Stimulated activated CD4-positive, alpha-beta T cell treated with anti-CD3 and anti-CD28 coated beads, Interleukin-2, amount 100 ng/mL, for 24 hours (primary cell): ENCODE results near the gene THADA.

Experiments
- DNase-seq, 2 donors: peaks; one replicate each; pipeline ENCODE4 v3.0.0-alpha.2; 2020

Gene THADA

GRCh38 chr2:43219383-43220228, 376.2 kb downstream of the THADA start:
- peak; percentile 75 to 78 for DNase-seq

- peak; percentile 51 to 59 for DNase-seq
Measured at GRCh38 chr2:43218702-43219382, 377.0 kb downstream of the THADA start.

- DNase-seq: no peak
Measured at GRCh38 chr2:43218155-43218701, 377.6 kb downstream of the THADA start.

- no peak for DNase-seq
Measured at GRCh38 chr2:43217228-43218154, 378.3 kb downstream of the THADA start.

GRCh38 chr2:43216629-43217028, 379.2 kb downstream of the THADA start:
- DNase-seq: no peak

- no peak for DNase-seq
Measured at GRCh38 chr2:43215673-43216255, 380.1 kb downstream of the THADA start.

- DNase-seq: no peak
Measured at GRCh38 chr2:43214253-43214652, 381.6 kb downstream of the THADA start.

- DNase-seq: no peak
Measured at GRCh38 chr2:43212931-43213330, 382.9 kb downstream of the THADA start.

GRCh38 chr2:43212216-43212835, 383.5 kb downstream of the THADA start:
- DNase-seq: no peak

- DNase-seq: no peak
Measured at GRCh38 chr2:43210467-43211303, 385.2 kb downstream of the THADA start.

- DNase-seq: no peak
Measured at GRCh38 chr2:43210125-43210466, 385.7 kb downstream of the THADA start.

GRCh38 chr2:43209204-43209717, 386.6 kb downstream of the THADA start:
- DNase-seq: no peak

GRCh38 chr2:43207553-43208300, 388.1 kb downstream of the THADA start:
- no peak for DNase-seq

GRCh38 chr2:43206602-43207001, 389.2 kb downstream of the THADA start:
- no peak for DNase-seq

- no peak for DNase-seq
Measured at GRCh38 chr2:43203373-43203772, 392.5 kb downstream of the THADA start.

GRCh38 chr2:43202289-43202688, 393.5 kb downstream of the THADA start:
- DNase-seq: no peak

- no peak for DNase-seq
Measured at GRCh38 chr2:43201497-43201896, 394.3 kb downstream of the THADA start.

GRCh38 chr2:43201016-43201415, 394.8 kb downstream of the THADA start:
- DNase-seq: no peak

GRCh38 chr2:43199492-43200488, 396.0 kb downstream of the THADA start:
- no peak for DNase-seq
